ENCODE results near the gene RTBDN.
"Not testable (repeated sequence)": the region's sequence is repeated elsewhere in the genome, so short reads cannot be mapped to it uniquely, and the experiment has no call there.

RTBDN gene

GRCh38 chr19:12856653-12857052 is 22.3 kb upstream of the RTBDN start:
- DNase-seq, result no peak

GRCh38 chr19:12847159-12848139 is 13.1 kb upstream of the RTBDN start:
- DNase-seq, result peak; percentile 92 to 93

- DNase-seq, result not testable (repeated sequence)
Observed at GRCh38 chr19:12846613-12847012, 12.2 kb upstream of the RTBDN start.

GRCh38 chr19:12843999-12844732 is 9.8 kb upstream of the RTBDN start:
- DNase-seq, result no peak

- DNase-seq, result no peak
Observed at GRCh38 chr19:12843328-12843727, 8.9 kb upstream of the RTBDN start.

- no peak for DNase-seq
Observed at GRCh38 chr19:12842511-12842910, 8.1 kb upstream of the RTBDN start.

- DNase-seq, result peak in 1 of 2 experiments; percentile 38
Observed at GRCh38 chr19:12841094-12841493, 6.7 kb upstream of the RTBDN start.

- peak; percentile 65 to 73 for DNase-seq
Observed at GRCh38 chr19:12840091-12841079, 6.0 kb upstream of the RTBDN start.

GRCh38 chr19:12838886-12839756 is 4.7 kb upstream of the RTBDN start:
- peak in 1 of 2 experiments; percentile 27 for DNase-seq

- peak; percentile 60 to 67 for DNase-seq
Observed at GRCh38 chr19:12838182-12838885, 4.0 kb upstream of the RTBDN start, which contains the start of gene MAST1. Gene MAST1 (plus strand): TSS chr19:12838515. CDS start chr19:12838573, 58 bp downstream.

- no peak for DNase-seq
Observed at GRCh38 chr19:12837225-12837624, 2.8 kb upstream of the RTBDN start.

- DNase-seq, result no peak
Observed at GRCh38 chr19:12836529-12836863, 2.1 kb upstream of the RTBDN start.

- DNase-seq, result peak in 1 of 2 experiments; percentile 26
Observed at GRCh38 chr19:12834976-12835757, 788 bp upstream of the RTBDN start.

GRCh38 chr19:12833738-12834565 is 427 bp downstream of the RTBDN start:
- peak; percentile 47 to 49 for DNase-seq

GRCh38 chr19:12833418-12833737 is 1.0 kb downstream of the RTBDN start:
- DNase-seq, result no peak

GRCh38 chr19:12828494-12828893 is 5.9 kb downstream of the RTBDN start:
- DNase-seq, result peak; percentile 50 to 58

- peak; percentile 51 to 53 for DNase-seq
Observed at GRCh38 chr19:12825254-12826131, 8.9 kb downstream of the RTBDN start.

- no peak for DNase-seq
Observed at GRCh38 chr19:12821761-12822160, 12.6 kb downstream of the RTBDN start.

All from activated CD4-positive, alpha-beta T cell treated with anti-CD3 and anti-CD28 coated beads, Interleukin-2, amount 50 U/mL, for 48 hours (primary cell).